ENCODE measurements around the gene OR10A5.
"Not testable (repeated sequence)": the region's sequence is repeated elsewhere in the genome, so short reads cannot be mapped to it uniquely, and the experiment has no call there.

The OR10A5 gene

DNA sequence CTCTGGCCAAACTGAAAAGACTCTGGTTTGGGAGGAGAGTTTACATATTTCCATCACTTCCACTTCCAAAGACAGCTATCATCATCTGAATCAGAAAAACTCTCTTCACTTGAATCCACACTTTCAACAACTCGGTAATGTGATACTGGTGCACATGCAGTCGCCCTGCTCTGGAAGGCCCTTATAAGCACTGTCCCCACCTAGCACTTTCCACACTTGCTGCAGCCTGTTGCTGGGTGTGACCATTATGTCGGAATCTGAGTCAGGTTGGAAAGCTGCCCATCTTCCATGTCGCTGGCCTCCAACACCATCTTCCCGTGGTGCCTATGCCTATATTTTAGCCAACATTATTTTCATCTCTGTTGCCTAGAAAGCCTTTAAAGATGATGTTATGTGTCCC lies 1.1 kb upstream of the OR10A5 start:
- TF ChIP-seq, protein P1, sequence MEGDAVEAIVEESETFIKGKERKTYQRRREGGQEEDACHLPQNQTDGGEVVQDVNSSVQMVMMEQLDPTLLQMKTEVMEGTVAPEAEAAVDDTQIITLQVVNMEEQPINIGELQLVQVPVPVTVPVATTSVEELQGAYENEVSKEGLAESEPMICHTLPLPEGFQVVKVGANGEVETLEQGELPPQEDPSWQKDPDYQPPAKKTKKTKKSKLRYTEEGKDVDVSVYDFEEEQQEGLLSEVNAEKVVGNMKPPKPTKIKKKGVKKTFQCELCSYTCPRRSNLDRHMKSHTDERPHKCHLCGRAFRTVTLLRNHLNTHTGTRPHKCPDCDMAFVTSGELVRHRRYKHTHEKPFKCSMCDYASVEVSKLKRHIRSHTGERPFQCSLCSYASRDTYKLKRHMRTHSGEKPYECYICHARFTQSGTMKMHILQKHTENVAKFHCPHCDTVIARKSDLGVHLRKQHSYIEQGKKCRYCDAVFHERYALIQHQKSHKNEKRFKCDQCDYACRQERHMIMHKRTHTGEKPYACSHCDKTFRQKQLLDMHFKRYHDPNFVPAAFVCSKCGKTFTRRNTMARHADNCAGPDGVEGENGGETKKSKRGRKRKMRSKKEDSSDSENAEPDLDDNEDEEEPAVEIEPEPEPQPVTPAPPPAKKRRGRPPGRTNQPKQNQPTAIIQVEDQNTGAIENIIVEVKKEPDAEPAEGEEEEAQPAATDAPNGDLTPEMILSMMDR (IDR thresholded peaks at IDR 0.05; ENCODE audit: insufficient read depth, missing control alignments) = no peak
- DNase-seq (ENCODE audit: insufficient read length, low spot score) (no peak), FAIRE-seq (no peak)

DNA sequence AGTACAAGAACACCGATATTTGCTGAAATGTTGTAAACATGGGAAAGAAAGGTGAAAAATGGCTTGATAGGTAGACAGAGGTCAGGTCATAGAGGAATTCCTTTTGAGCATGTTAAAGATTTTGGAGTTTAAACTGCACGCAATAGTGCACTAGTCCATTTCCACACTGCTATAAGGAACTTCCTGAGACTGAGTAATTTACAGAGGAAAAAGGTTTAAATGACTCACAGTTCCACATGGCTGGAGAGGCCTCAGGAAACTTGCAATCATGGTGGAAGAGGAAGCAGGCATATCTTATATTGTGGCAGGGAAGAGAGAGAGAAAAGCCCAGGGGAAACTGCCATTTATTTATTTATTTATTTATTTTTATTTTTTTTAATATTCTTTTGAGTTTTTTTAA lies 5.0 kb downstream of the OR10A5 start:
- TF ChIP-seq, protein P1 (IDR thresholded peaks at IDR 0.05; ENCODE audit: insufficient read depth, missing control alignments) = no peak
- FAIRE-seq (no peak), DNase-seq (ENCODE audit: insufficient read length, low spot score) (no peak)

DNA sequence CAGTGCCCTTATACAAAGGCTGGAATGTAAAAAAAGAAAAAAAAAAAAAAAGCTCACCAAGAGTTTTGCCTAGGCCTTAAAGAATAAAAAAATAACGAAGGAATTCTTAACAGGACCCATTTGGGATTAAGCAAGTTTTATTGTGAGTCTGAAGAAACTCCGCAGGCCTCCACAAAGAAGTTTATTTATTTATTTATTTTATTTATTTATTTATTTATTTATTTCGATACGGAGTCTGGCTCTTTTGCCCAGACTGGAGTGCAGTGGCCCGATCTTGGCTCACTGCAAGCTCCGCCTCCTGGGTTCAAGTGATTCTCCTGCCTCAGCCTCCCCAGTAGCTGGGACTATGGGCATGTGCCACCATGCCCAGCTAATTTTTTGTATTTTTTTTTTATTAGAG lies 9.3 kb downstream of the OR10A5 start:
- not testable (repeated sequence) for FAIRE-seq; DNase-seq (ENCODE audit: insufficient read length, low spot score)

DNA sequence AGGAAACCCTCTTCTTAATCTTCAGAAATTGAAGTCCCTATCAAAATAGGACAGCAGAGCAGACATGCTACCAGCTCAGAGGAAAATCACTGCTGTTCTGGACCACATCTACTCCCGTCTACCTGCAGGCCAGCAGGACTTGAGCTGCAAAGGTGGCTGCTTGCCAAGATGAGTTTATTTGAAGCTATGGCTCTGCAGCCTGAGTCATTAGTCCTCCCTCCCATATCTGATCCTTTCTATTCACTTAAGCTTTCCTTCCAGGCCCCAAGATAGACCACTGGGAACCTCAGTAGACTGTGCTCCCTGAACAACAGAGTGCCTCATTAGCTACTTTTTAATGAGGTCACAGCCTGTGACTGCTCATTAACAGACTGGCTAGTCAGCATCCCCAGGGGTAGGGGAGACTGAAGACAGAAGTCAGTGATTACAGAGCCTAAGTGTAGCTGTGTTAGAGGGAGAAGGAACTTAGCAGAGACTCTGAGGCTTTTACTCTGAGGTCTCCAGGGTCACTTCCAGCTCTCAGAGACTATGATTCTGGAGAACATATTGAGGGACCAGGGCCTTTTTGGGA lies 10.6 kb downstream of the OR10A5 start:
- DNase-seq (ENCODE audit: insufficient read length, low spot score) (no peak), FAIRE-seq (no peak)

DNA sequence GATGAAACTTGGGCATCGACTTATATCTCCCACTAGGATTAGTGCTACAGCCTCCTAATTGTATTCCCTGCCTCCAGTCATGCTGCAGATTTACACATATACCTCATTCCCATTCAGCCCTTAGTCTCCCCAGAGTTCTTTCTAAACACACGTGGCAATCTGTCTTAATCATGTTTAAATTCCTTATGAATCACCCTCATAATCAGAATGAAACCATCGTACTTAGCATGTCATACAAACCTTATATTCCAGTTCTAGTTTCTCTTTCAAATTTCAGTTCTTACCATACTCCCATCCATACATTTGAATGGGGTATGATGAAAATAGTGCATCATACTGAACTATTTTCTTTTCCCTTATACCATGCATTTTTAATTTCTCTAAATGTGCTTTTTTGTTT lies 11.4 kb downstream of the OR10A5 start:
- TF ChIP-seq, protein P1 (IDR thresholded peaks at IDR 0.05; ENCODE audit: insufficient read depth, missing control alignments) = no peak
- FAIRE-seq (no peak), DNase-seq (ENCODE audit: insufficient read length, low spot score) (no peak)

More for the DNA sequence above, 10.6 kb downstream of the OR10A5 start:
- TF ChIP-seq, protein P1 (IDR thresholded peaks at IDR 0.05; ENCODE audit: insufficient read depth, missing control alignments) = no peak

DNA sequence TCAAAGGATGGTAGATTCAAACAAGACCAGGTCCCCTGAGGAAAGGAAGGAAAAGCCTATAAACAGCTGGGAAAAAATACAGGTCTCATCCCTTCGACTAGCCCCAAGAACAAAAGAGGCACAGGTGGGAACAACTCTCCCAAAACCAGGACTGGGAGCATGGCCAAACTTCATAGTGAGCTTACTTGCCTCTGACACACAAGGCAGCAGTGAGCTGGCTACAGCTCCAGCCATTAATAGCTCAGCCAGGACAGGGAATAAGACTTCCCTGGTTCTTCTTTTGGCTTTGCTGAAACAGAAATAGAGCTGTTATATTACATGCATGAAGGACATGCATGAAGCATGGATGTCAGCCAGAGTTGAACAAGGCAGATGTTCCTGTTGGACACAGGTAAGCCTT lies 17.5 kb downstream of the OR10A5 start, which contains the start of gene OR10A2:
TSS of gene OR10A2 (plus strand) at position 97 of the 400 bp plus-strand sequence. CDS start 6,698 bp downstream, outside the sequence.
- no peak for FAIRE-seq
- DNase-seq (ENCODE audit: insufficient read length, low spot score) = no peak

DNA sequence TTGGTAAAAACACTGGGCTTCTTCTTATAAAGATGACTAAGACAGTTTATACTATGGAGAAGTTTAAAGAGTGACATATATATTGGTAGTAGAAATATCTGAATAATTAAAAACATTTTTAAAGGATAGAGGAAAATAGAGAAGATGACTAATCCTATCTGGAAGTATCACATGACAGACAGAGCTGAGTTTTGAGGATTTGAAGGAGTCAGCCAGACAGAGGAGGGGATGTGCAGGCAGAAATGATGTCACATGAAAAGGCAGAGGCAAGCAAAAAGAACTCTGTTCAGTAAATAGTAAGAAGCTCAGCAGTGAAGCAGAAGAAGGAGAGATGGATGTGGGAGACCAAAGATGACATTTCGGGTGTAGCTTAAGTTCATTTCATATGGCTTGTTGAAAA lies 19.0 kb downstream of the OR10A5 start:
- FAIRE-seq (no peak), DNase-seq (ENCODE audit: insufficient read length, low spot score) (no peak)
- TF ChIP-seq, protein P1 (IDR thresholded peaks at IDR 0.05; ENCODE audit: insufficient read depth, missing control alignments) = no peak

More for the DNA sequence above, 17.5 kb downstream of the OR10A5 start, which contains the start of gene OR10A2:
- TF ChIP-seq, protein P1 (IDR thresholded peaks at IDR 0.05; ENCODE audit: insufficient read depth, missing control alignments) = no peak

Data from D721Med (cell line).